ENCODE results near the gene TDRD12.

GRCh38 chr19:32744555-32745325 is 25.2 kb downstream of the TDRD12 start:
- no peak for TF ChIP-seq CTCF (IDR thresholded peaks at IDR 0.05)
- TF ChIP-seq POLR2A (IDR thresholded peaks at IDR 0.05): no peak

Measured in heart left ventricle (tissue), 13 donors.